NB4 (cell line): Measurements from ENCODE around the gene LAIR1.

Experiments
- MYC ChIP-seq: IDR thresholded peaks from 2 replicates; pipeline ENCODE4 v1.6.1; 2011; ENCODE audit warnings: low read depth, low read length
- TF ChIP-seq, protein P1 (sequence below): IDR thresholded peaks from one replicate; pipeline ENCODE4 v1.5.1; 2012; ENCODE audit warnings: low read depth, low read length

DNA sequence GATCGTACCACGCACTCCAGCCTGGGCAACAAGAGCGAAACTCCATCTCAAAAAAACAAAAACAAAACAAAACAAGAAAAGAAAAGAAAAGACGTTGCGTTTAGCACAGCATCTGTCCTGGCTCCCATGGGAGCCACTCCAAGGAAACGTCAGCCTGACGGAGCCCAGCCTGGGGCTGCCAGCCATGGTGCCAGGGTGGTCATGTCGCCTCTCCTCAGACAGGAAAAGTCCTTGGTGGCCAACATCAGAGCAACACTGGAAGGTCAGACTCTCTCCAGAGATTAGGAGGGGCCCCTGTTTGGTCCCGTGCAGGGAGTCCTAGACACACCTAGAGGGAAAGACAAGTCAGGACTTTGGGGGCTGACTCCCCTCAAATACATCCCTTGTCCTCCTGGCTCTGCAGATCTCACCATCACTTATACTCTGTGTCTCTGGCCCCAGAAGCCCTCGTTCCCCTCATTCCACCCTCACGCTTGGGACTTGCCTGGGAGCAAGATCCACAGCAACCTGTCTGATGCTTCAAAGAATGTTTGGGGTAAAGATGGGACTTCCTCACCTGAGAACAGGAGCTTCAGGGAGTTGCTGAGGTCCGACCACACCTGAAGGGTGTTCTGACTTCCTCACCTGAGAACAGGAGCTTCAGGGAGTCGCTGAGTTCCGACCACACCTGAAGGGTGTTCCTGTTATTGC is 35.1 kb downstream of the LAIR1 start:
- TF ChIP-seq, protein P1, sequence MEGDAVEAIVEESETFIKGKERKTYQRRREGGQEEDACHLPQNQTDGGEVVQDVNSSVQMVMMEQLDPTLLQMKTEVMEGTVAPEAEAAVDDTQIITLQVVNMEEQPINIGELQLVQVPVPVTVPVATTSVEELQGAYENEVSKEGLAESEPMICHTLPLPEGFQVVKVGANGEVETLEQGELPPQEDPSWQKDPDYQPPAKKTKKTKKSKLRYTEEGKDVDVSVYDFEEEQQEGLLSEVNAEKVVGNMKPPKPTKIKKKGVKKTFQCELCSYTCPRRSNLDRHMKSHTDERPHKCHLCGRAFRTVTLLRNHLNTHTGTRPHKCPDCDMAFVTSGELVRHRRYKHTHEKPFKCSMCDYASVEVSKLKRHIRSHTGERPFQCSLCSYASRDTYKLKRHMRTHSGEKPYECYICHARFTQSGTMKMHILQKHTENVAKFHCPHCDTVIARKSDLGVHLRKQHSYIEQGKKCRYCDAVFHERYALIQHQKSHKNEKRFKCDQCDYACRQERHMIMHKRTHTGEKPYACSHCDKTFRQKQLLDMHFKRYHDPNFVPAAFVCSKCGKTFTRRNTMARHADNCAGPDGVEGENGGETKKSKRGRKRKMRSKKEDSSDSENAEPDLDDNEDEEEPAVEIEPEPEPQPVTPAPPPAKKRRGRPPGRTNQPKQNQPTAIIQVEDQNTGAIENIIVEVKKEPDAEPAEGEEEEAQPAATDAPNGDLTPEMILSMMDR, result no peak
- no peak for TF ChIP-seq MYC
